NCI-H69 (cell line): ENCODE results near the gene IL21R.
"Not testable (repeated sequence)": the region's sequence is repeated elsewhere in the genome, so short reads cannot be mapped to it uniquely, and the experiment has no call there.

ENCODE experiments used
- DNase-seq: peaks from one replicate; lab custom pipeline; 2025; lab: John Stamatoyannopoulos, UW

The IL21R gene

GRCh38 chr16:27426423-27427408 is 24.7 kb downstream of the IL21R start:
- DNase-seq: peak; percentile 41

GRCh38 chr16:27427538-27427937 is 25.6 kb downstream of the IL21R start:
- DNase-seq: no peak

GRCh38 chr16:27428026-27428785 is 26.2 kb downstream of the IL21R start:
- DNase-seq: no peak

GRCh38 chr16:27429330-27429871 is 27.4 kb downstream of the IL21R start:
- no peak for DNase-seq

GRCh38 chr16:27429981-27430441 is 28.0 kb downstream of the IL21R start:
- DNase-seq: no peak

GRCh38 chr16:27430512-27430911 is 28.5 kb downstream of the IL21R start:
- no peak for DNase-seq

- DNase-seq: no peak
These were observed 29.0 kb downstream of the IL21R start for GRCh38 chr16:27430923-27431484.

GRCh38 chr16:27431773-27432532 is 30.0 kb downstream of the IL21R start:
- no peak for DNase-seq

GRCh38 chr16:27432558-27432957 is 30.6 kb downstream of the IL21R start:
- DNase-seq: no peak

GRCh38 chr16:27433191-27433590 is 31.2 kb downstream of the IL21R start:
- DNase-seq: not testable (repeated sequence)

- no peak for DNase-seq
These were observed 31.7 kb downstream of the IL21R start for GRCh38 chr16:27433636-27434035.

GRCh38 chr16:27434141-27435051 is 32.4 kb downstream of the IL21R start:
- DNase-seq: no peak

GRCh38 chr16:27435146-27435545 is 33.2 kb downstream of the IL21R start:
- not testable (repeated sequence) for DNase-seq

- DNase-seq: no peak
These were observed 34.1 kb downstream of the IL21R start for GRCh38 chr16:27436065-27436464.

GRCh38 chr16:27436921-27437650 is 35.1 kb downstream of the IL21R start:
- DNase-seq: no peak

GRCh38 chr16:27437946-27438345 is 36.0 kb downstream of the IL21R start:
- no peak for DNase-seq

GRCh38 chr16:27439271-27440018 is 37.5 kb downstream of the IL21R start:
- no peak for DNase-seq

GRCh38 chr16:27441276-27441675 is 39.3 kb downstream of the IL21R start:
- DNase-seq: no peak

GRCh38 chr16:27441998-27442397 is 40.0 kb downstream of the IL21R start:
- no peak for DNase-seq
